Ecto neural progenitor cell (in vitro differentiated cells): ENCODE measurements around the gene NT5DC1.

Source experiments
- DNase-seq: peaks from one replicate; pipeline ENCODE4 v3.0.0-alpha.2; 2018; ENCODE audit warnings: low spot score

Gene NT5DC1

GRCh38 chr6:116100419-116101301 is at the start of gene NT5DC1:
NT5DC1 (plus strand) TSS chr6:116100853; CDS start chr6:116100931, 78 bp downstream.
- peak; percentile 89 for DNase-seq

GRCh38 chr6:116051244-116051643 is 49.4 kb upstream of the NT5DC1 start:
- no peak for DNase-seq

- no peak for DNase-seq
These were observed 45.1 kb upstream of the NT5DC1 start for GRCh38 chr6:116055513-116055912.

- no peak for DNase-seq
These were observed 42.9 kb upstream of the NT5DC1 start for GRCh38 chr6:116057766-116058165.

- no peak for DNase-seq
These were observed 40.7 kb upstream of the NT5DC1 start for GRCh38 chr6:116059713-116060571.

GRCh38 chr6:116060572-116061283 is 39.9 kb upstream of the NT5DC1 start, which contains the start of gene FRK:
FRK (minus strand) TSS chr6:116060891; CDS start chr6:116060311, 580 bp downstream.
- DNase-seq = no peak

- DNase-seq = no peak
These were observed 38.2 kb upstream of the NT5DC1 start for GRCh38 chr6:116062496-116062895.

GRCh38 chr6:116064666-116065065 is 36.0 kb upstream of the NT5DC1 start:
- DNase-seq = no peak

- no peak for DNase-seq
These were observed 33.9 kb upstream of the NT5DC1 start for GRCh38 chr6:116066789-116067188.

- no peak for DNase-seq
These were observed 30.6 kb upstream of the NT5DC1 start for GRCh38 chr6:116070101-116070500.

GRCh38 chr6:116070616-116071389 is 29.9 kb upstream of the NT5DC1 start:
- no peak for DNase-seq

- no peak for DNase-seq
These were observed 28.3 kb upstream of the NT5DC1 start for GRCh38 chr6:116072368-116072767.

- no peak for DNase-seq
These were observed 26.8 kb upstream of the NT5DC1 start for GRCh38 chr6:116073765-116074440.

GRCh38 chr6:116074732-116075390 is 25.8 kb upstream of the NT5DC1 start:
- DNase-seq = no peak

GRCh38 chr6:116078522-116078921 is 22.1 kb upstream of the NT5DC1 start:
- DNase-seq = no peak

- DNase-seq = no peak
These were observed 21.7 kb upstream of the NT5DC1 start for GRCh38 chr6:116078945-116079344.

- no peak for DNase-seq
These were observed 17.6 kb upstream of the NT5DC1 start for GRCh38 chr6:116083052-116083451.

GRCh38 chr6:116084284-116084683 is 16.4 kb upstream of the NT5DC1 start:
- DNase-seq = no peak

GRCh38 chr6:116087437-116088027 is 13.1 kb upstream of the NT5DC1 start:
- DNase-seq = no peak

GRCh38 chr6:116088946-116089345 is 11.7 kb upstream of the NT5DC1 start:
- no peak for DNase-seq
